HG02623 (cell line): ENCODE data around the gene DTNB.

Experiments used
- ATAC-seq: cut with Tn5 transposase; IDR thresholded peaks from one replicate; pipeline ENCODE4 v1.9.1; 2021; ENCODE audit warnings: moderate library complexity; ENCODE audit not compliant: unreplicated experiment

DTNB gene

DNA sequence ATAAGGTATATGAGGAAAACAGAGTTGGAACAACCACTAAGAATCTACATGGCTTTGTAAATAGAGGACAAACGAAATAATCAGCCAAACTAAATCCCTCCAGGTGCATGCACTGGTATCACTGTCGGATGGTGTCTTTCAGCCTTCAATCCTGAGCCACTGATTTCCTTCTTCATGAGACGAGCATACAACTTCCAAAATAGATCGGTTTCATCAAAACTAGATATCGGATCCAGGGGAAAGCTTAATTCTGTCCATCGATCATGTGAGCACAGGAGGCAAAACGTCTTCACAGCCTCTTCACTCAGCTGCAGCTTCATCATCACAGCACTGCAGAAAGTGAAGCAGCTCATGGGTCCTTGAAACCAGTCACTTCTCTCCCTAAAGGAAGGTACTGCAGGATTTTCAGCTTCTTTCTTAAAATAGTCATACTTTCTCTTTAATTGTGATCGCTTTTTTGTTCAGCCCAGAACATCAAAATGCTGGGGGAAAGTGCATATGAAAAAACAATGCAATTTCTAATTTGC lies 80.5 kb downstream of the DTNB start:
- no peak for ATAC-seq

DNA sequence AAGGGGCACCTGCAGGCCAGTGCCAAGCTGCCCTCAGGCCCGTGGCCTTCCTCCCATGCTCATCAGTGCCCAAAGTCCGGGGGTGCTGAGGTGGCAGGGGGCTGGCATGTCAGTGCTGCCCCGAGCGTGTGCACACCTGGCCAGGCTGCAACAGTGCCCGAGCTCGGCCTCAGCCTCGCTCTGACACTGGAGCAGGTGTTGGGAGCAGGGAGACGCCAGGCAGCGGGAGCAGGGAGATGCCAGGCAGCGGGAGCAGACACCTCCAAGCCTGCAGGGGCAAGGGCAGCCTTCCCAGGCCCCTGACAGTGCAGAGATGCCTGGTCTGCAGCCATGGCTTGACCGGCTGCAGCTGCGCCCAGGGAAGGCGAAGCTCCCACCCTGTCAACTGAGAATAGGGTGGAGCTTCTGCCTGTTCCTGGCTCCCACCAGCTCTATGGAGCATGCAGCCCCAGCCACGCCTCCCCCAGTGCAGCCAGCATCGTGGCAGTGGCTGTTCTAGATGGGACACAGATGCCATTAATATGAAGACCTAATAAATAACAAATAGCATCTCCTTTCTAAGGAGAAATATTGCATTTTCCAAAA lies 82.4 kb downstream of the DTNB start:
- no peak for ATAC-seq

DNA sequence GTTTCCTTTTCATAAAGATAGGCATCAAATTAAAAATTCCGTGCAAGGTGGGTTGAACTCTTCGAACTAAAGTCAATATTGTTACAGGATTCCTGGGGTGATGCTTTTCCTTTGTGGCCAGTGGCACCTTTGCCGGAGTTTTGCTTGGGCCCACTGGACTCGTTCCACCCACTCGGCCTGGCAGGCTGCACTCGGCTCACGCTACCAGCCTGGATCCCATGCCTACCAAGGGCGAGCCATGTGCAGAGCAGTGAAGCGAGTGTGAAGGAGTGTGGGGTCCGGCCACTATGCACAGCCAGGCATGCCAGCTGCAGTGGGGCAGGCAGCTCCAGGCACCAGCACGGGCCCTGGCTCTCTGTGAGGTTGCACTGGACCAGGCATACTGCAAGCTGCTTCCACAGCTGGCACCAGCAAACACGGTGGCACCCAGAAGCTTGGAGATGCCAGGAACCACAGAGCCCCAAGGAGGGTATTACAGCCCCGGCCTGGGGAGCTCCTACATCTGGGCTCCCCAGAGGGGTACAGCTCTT lies 83.6 kb downstream of the DTNB start:
- ATAC-seq, result no peak

DNA sequence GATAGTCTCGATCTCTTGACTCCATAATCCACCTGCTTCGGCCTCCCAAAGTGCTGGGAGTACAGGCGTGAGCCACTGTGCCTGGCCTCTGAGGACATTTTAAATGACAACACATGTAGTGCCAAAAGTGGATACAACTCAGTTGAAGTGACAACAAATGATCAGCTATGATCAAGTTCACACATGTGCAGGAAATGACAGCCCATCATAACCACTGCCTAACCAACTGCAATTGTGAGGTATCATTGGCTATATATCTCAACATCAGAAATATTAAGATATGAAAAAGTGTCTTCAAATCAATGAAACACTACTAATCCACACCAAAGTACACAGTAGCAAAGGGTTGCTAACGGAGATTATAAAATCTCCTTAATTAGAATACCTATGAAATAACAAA lies 84.8 kb downstream of the DTNB start:
- ATAC-seq, result no peak

DNA sequence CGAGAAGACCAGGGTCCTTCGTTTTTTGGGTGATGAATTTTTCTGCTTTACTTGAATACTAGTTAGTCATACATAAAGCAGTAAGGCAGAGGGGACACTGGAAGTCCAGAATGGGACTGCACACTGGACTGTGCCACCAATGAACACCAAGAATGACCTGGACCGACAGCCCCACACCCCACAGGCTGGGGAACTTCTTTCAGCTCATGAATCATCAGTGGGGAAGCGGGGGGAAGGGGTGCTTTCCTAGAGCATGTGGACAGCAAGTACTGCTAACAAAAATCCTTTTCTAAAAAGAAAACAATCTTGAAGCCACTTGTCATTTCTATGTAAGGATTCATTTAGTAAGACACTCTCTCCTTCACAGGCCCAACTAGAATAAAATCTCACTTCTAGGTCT lies 86.0 kb downstream of the DTNB start:
- no peak for ATAC-seq

DNA sequence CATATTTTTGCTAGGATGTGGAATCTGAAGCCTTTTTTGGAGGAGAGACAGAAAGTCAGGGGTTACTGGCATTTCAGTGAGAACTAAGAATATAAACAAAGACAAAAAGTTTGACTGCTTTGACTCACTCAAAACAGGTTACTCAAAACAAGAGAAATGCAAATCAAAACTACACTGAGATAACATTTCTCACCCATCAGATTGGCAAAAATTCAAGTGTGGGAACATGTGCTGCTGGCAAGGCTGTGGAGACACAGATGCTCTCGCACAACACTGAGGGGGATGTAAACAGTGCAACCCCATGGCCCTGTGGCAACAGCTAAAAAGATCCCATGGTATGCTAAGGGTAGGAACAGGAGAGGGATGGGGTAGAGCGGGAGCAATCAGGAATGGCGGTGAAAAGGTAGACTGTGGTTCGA lies 86.6 kb downstream of the DTNB start:
- ATAC-seq, result peak; percentile 58

DNA sequence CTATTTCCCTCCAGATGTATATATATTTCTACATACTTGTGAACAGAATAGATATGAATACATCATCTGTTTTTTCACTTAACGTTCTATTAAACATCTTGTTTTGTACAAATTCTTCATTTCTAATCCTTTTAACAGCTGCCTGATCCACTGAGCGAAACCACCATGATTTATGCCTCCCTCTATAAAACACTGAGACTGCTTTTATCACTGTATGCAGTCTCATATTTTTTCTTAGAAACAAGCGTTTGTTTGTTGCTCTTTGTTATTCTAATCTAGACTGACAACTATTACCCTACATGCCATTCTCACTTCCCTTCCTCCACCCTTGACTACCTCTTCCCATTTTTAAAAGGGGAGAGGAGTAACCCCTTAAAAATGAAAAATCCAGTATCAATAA lies 88.2 kb downstream of the DTNB start:
- ATAC-seq, result no peak

DNA sequence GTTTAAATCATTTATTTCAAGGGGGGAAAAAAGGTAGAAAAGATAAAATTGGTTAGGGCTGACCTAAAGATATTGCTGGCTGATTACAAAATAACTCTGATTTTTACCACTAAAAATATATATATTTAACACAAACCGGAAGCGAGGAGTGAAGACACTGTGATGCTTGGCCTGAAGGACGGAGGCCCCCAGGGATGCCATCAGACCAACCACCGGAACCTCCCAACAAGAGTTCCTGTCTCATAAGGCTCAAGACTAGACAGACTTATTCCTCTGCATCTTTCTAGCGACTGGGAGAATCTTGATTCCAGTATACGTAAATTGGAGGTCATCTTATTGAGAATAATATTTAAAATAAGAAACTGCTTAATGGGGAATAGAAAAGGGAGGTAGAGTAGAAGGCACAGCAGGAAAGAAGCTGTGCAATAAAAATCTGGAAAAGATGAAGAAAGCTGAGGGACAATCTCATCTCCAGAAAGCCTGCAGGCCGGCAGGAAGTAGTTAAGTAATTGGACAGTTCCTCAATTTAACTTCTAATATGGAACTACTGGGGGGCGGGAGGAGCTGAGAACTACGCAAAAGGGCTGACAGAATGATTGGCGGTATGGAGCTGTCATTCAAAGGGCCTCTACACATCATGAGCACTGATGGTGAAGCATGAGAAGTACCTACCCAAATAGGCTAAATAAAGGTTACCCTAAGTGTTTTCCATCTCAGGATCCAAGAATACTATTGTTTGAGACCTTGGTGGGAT lies 91.1 kb downstream of the DTNB start:
- ATAC-seq, result peak; percentile 60

DNA sequence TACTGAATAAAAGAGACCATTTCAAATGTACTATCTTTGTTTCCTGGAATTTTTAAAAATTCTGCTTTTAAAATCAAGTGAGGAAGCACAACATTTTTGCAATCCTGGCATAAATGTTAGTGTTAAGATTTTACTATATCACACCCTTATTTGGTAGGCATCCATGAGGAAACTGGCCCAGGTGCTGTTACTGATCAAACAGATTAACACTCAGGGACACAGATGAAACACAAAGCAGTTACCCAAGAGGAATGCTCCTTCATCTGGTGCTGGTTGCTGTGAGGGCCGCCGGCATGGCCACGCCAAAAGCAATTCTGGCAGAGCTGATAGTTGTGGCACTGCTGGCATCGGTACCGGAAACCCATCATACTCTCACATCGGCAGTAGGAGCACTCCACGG lies 96.8 kb downstream of the DTNB start:
- no peak for ATAC-seq

DNA sequence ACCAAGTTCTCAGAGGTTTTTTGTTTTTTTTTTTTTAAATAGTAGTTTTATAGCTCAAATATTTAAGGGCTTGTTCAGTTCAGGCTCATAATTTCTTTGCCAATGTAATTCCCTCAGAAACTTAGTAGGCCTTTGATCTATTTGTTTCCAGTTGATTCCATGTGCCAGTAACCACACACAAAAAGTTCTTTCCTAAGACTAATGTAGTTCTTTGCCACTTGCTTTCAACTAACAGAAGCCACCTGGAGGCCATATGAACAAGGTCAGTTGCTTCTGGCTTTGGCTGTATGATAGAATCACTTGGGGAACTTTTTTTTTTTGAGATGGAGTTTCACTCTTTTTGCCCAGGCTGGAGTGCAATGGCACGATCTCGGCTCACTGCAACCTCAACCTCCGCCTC lies 100.7 kb downstream of the DTNB start:
- no peak for ATAC-seq

DNA sequence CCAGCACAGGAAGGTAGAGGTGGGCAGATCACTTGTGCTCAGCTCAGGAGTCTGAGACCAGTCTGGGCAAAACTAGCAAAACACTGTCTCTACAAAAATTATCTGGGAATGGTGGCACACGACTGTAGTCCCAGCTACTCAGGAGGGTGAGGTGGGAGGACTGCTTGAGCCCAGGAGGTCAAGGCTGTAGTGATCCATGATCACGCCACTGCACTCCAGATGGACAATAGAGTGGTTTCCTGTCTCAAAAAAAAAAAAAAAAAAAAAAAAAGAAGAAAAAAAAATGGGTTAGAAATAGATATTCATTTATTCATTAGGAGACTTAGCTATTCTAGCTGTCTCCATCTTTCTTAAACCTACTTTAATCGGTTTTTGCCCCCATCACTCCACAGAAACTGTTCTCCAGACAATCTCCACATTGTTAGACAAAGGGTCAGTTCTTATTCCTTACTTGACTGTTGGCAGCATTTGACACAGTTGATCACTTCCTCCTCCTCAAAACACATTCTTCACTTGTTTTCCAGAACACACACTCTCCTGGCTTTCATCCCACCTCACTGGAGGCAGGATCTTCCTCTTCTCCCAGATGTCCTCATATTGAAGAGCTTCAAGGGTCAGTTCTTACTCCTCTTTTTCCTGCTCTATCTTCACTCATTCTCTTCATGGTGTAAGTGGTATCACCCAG lies 103.1 kb downstream of the DTNB start:
- no peak for ATAC-seq

DNA sequence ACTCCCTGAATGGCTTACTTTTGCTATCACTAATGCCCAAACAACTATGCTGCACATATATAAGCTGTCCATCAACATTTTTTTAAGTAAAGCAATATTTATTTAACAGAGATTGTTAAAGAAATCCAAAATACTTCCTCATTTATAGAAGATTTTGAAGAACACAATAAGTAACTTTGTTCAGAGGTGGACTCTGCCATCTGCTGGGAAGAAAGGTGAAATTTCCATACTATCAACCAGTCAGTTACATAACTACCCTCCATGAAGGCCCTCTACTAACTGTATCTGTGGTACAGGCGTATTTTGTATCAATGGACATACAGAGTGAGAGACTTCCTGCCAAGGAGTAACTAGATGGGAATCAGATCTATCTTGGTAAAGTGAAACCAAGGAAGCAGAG lies 106.0 kb downstream of the DTNB start:
- no peak for ATAC-seq

DNA sequence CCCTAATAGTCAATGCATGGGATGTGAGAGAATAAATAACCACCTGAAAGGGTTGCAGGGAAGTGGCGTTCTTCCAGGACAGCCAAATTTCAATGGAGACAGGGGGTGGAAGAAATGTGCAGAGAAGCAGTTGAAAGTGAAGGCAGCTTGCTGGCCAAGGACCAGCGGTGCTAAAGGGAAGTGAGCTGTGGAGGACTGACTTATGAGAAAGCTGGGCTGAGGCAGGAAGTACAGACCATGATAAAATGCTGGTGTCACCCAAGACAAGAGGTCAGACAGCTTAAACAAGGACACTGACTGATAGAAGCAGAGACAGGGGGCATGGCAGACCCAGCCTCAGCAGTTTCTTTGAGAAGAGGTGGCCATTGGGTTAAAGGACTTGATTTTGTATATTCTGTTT lies 106.7 kb downstream of the DTNB start:
- ATAC-seq, result peak; percentile 66

DNA sequence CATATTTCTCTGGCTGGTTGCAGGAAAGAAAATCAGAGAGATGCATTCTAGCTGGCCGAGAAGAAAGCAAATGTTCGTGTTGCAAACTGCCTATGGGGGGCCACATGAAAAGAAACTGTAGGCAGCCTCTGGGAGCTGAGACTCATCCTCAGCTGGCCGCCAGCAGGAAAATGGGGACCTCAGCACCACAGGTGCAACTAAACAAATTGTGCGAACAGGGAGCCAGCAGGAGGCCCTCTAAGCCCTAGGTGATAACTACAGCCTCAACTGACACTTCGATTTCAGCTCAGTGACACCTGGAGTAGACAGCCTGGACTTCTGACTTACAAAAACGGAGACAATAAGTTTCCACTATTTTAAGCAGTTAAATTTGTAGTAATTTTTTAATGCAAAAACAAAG lies 107.3 kb downstream of the DTNB start:
- ATAC-seq, result no peak

DNA sequence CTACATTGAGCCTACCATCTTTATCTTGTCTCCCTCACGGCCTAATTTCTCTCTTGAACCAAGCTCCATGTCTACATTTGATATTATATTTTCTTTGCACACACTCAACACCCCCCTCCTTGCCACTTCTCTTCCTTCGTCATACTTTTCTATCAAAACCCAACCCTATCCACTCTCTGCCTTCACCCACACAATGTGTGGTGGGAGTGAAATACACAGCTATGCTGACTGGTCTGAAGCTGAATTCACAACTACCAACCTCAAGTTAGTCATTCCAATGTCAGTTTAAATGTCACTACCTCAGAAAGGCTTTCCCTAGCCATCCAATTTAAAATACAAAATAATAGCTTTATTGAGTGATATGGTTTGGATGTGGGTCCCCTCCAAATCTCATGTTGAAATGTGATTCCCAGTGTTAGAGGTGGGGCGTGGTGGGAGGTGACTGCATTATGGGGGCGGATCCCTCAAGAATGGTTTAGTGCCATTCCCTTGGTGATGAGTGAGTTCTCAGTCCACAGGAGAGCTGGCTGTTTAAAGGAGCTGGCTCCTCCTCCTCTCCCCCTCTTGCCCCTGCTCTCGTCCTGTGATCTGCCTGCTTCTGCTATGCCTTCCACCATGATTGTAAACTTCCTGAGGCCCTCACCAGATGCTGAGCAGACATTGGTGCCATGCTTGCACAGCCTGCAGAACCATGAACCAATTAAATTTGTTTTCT lies 112.1 kb downstream of the DTNB start:
- no peak for ATAC-seq

DNA sequence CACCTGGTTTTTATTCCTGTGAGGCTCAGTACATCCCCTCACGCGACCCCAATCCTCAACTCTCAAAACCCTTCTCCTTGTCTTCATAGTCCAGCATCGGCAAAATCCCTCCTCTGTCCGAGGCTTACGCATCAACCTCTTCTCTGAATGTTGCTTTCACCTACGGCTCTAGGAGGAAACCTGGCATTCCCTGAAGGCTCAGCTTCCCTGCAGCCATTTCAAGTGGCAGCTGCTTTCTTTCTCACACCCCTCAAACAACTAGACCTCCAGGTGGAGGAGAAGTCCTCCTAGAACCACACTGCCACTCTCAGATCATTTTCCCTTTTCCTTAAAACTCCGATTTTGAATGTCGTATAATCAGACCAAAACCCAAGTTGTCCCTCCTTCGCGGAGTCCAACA lies 114.2 kb downstream of the DTNB start:
- no peak for ATAC-seq

DNA sequence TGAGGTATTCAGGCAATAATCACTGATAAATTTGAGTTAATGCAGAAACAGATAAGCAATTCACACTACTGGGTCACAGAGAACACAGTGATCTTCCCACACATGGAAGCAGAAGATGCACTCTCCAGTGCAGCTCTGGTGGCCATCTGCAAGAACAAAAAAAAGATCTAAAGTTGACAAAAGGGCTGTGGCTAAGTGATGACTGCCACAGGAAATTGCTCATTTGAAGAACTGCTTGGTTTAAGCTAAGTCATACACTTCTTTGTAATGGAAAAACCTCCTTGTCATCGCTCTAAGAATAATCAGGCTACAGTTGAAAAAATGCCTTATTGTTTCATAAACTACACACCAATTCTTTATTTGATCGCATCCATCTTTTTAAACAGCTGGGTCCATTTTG lies 115.1 kb downstream of the DTNB start:
- ATAC-seq, result peak; percentile 57

DNA sequence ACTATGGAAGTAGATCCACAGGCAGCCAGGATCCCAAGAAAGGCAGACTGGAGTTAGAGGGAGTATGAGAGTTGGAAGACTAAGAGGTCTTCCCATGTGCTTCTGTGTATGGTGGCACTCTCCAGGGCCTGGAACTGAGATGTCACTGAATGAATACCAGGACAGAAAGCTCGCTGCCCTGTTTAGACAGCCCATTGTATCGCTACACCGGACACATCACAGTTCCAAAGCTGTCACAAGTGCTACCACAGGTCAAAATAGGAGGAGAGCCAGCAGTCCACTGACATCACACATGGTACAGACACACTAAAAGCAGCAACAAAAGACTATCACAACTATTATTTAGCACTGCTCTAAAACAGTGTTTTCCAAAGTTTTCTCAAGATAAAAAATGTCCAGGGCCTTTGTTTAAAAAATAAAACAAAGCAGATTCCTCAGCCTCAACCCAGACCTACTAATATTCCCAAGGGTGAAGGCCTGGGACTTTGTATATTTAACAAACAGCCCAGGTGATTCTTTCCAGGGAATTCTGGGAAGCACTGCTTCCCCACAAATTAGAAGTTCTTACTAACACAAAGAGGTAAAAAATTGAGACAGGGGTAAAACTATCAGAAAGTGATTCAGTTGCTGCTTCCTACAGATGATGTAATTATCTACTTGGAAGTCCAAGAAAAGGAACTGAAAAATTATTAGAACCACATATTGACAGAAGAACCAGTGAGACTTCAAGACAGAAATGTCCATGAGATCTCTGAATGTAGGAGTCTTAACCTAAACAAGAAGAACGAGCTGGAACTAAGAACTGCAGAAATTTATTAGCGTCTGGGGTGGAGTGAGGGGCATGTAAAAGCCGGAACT lies 116.0 kb downstream of the DTNB start:
- no peak for ATAC-seq

DNA sequence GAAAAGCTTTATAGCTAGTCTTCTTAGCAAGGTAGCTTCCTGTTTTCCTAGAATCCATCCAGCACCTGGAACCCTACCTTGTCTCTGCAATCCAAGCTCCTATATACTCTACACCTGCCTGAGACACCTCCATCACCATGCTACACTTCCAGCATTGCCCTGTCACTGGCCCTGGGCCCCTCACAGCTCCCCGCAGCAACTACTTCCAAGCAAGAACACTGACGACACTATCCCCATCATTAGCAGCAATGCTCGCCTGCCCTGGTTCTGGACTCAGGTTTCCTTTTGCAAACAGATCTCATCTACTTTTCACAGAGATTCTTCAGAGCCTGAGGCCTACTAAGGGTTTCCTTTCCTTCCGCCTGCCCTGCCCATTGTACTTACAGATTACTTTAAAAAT lies 121.1 kb downstream of the DTNB start:
- ATAC-seq, result no peak

DNA sequence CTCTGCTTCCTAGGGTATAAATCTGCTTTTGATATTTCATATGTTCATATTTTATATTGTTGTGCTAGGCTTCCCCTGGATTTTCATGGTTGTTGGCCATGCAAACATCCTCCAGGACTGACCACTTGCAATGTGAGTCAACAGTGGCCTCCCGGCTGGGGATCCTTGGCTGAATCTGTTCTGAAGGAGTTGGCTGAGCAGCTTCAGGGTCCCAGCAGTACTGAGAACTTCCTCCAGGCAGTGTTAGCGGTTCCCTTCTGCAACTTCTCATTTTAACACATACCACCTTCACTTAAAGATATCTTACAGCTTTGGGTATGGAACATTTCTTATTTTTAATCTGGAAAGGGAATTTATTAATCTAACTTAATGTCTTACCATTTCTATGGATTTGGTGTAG lies 122.1 kb downstream of the DTNB start:
- no peak for ATAC-seq
